Karpas-422 (cell line): ENCODE results near the gene SPOUT1. TPM values are rescaled to one million over a fixed set of nuclear protein-coding genes. Genes with fewer than 3 reads are reported as not detected.
"Not testable (repeated sequence)": the region's sequence is repeated elsewhere in the genome, so short reads cannot be mapped to it uniquely, and the experiment has no call there.

Experiments used
- DNase-seq: peaks from one replicate; pipeline ENCODE4 v3.0.0-alpha.2; 2015
- H2AFZ ChIP-seq: fragments of 200-600 bp; sonication (generic); 2 replicates; pipeline ENCODE4 v1.6.1; 2014; ENCODE audit warnings: antibody characterized with exemption, low read length, mixed read lengths
- H3K27ac ChIP-seq: fragments of 200-600 bp; sonication (generic); 2 replicates; pipeline ENCODE4 v1.5.1; 2014; ENCODE audit warnings: mild to moderate bottlenecking, low read length, moderate library complexity
- H3K27me3 ChIP-seq: fragments of 200-600 bp; sonication (generic); 2 replicates; pipeline ENCODE4 v1.6.1; 2014; ENCODE audit warnings: low read length, mixed read lengths
- H3K36me3 ChIP-seq: fragments of 200-600 bp; sonication (generic); 2 replicates; pipeline ENCODE4 v1.6.1; 2014; ENCODE audit warnings: low read length, mixed read lengths; ENCODE audit not compliant: insufficient read depth
- H3K4me1 ChIP-seq: fragments of 200-600 bp; sonication (generic); 2 replicates; pipeline ENCODE4 v1.6.1; 2014; ENCODE audit warnings: mild to moderate bottlenecking, low read length, mixed read lengths
- H3K4me2 ChIP-seq: fragments of 200-600 bp; sonication (generic); 2 replicates; pipeline ENCODE4 v1.6.1; 2014; ENCODE audit warnings: low read length, low read depth, mild to moderate bottlenecking; ENCODE audit not compliant: poor library complexity, severe bottlenecking
- H3K4me3 ChIP-seq: fragments of 200-600 bp; sonication (generic); 2 replicates; pipeline ENCODE4 v1.5.1; 2014; ENCODE audit warnings: mild to moderate bottlenecking, antibody characterized with exemption, low read length, mixed read lengths
- H3K79me2 ChIP-seq: fragments of 200-600 bp; sonication (generic); 2 replicates; pipeline ENCODE4 v1.6.1; 2014; ENCODE audit warnings: mild to moderate bottlenecking, low read length, mixed read lengths
- H3K9ac ChIP-seq: fragments of 200-600 bp; sonication (generic); 2 replicates; pipeline ENCODE4 v1.6.0; 2014; ENCODE audit warnings: low read length
- H3K9me2 ChIP-seq: fragments of 200-600 bp; sonication (generic), shearing (Covaris generic); replicated peaks from 2 replicates; pipeline ENCODE4 v1.6.0; 2014; ENCODE audit warnings: mild to moderate bottlenecking, low read length, moderate library complexity; ENCODE audit not compliant: insufficient read depth
- H3K9me3 ChIP-seq: fragments of 300-700, 200-600 bp; sonication (generic); 2 replicates; pipeline ENCODE4 v1.6.1; 2014; ENCODE audit warnings: low read length, mixed read lengths
- H4K20me1 ChIP-seq: fragments of 200-600 bp; sonication (generic); 2 replicates; pipeline ENCODE4 v1.6.1; 2014; ENCODE audit warnings: mild to moderate bottlenecking, antibody characterized with exemption, low read length, low read depth; ENCODE audit not compliant: insufficient read depth
- total RNA-seq: library from RNA; depleted of rRNA; stranded (reverse); fragments of >200 nt; shearing (Covaris generic); gene quantifications from 2 replicates; pipeline ENCODE4 v1.2.3, GENCODE V29; 2014; ENCODE audit warnings: low replicate concordance

SPOUT1 gene
- total RNA-seq, 1 experiment from 2014 or later, result 28.6 TPM

GRCh38 chr9:128858476-128858875 lies 28.9 kb upstream of the SPOUT1 start:
- H3K9ac ChIP-seq, H2AFZ ChIP-seq, H4K20me1 ChIP-seq, DNase-seq, H3K4me2 ChIP-seq, H3K27ac ChIP-seq, H3K4me3 ChIP-seq, H3K9me2 ChIP-seq, H3K27me3 ChIP-seq, H3K36me3 ChIP-seq, H3K4me1 ChIP-seq, H3K9me3 ChIP-seq: not testable (repeated sequence)
- peaks cover 49% of the 10 kb centered on the region for H3K79me2 ChIP-seq

DNA sequence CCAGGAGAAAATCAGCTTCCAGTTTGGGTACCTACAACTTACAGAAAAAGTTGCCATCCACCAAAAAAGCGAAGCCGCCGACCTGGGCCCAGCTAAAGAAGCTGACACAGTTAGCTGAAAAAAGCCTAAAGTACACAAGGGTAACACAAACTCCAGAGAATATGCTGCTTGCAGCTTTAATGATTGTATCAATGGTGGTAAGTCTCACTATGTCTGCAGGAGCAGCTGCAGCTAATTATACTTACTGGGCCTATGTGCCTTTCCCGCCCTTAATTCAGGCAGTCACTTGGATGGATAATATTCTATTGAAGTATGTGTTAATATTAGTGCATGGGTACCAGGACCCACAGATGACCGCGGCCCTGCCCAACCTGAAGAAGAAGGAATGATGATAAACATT lies 24.9 kb upstream of the SPOUT1 start:
- H3K27ac ChIP-seq, H3K4me2 ChIP-seq, H3K27me3 ChIP-seq, H3K9me2 ChIP-seq, H3K4me3 ChIP-seq, H3K36me3 ChIP-seq, H3K9ac ChIP-seq, H3K4me1 ChIP-seq, H3K9me3 ChIP-seq, DNase-seq, H2AFZ ChIP-seq, H4K20me1 ChIP-seq: not testable (repeated sequence)
- peaks cover 20% of the 10 kb centered on the region; the same call in 1 of the 2 replicates for H3K79me2 ChIP-seq

GRCh38 chr9:128852646-128853045 lies 23.1 kb upstream of the SPOUT1 start:
- H3K9me2 ChIP-seq, H3K4me2 ChIP-seq, H2AFZ ChIP-seq, H3K9ac ChIP-seq, H3K4me1 ChIP-seq, H4K20me1 ChIP-seq, H3K9me3 ChIP-seq, H3K27ac ChIP-seq, H3K4me3 ChIP-seq, H3K36me3 ChIP-seq, DNase-seq, H3K27me3 ChIP-seq: not testable (repeated sequence)
- H3K79me2 ChIP-seq, result peaks cover 16% of the 10 kb centered on the region; the same call in 1 of the 2 replicates

DNA sequence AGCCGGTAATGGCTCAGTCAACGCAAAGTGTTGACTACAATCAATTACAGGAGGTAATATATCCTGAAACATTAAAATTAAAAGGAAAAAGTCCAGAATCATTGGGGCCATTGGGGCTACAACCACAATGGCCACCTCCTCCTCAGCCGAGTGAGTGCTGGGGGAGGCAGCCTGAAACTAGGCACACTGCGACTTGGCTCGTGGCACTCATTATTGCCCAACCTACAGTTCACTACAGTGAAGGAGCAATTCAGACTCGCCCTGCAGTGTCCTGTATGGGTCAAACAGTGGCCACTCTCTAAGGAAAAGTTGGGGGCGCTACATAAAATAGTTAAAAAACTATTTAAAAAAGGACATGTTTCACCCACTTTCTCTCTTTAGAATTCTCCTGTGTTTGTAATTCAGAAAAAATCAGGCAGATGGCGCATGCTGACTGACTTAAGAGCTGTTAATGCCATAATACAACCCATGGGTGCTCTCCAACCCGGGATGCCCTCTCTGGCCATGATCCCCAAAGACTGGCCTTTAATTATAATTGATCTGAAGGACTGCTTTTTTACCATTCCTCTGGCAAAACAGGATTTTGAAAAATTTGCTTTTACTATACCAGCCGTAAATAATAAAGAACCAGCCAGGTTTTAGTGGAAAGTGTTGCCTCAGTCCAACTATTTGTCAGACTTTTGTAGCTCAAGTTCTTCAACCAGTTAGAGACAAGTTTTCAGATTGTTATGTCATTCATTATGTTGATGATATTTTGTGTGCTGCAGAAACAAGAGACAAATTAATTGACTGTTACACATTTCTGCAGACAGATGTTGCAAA lies 22.4 kb upstream of the SPOUT1 start:
- H2AFZ ChIP-seq, result not testable (repeated sequence)

DNA sequence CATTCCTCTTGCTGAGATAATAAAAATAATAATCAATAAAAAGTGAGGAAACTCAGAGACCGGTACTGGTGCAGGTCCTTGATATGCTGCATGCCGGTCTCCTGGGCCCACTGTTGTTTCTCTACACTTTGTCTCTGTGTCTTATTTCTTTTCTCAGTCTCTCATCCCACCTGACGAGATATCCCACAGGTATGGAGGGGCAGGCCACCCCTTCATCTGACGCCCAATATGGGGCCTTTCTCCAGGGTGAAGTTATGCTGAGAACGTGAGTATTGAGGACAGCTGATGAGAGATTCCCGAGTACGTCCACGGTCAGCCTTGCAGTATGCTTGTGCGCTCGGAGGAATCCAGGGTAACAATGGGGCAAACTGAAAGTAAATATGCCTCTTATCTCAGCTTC lies 21.4 kb upstream of the SPOUT1 start:
- H3K27ac ChIP-seq, H4K20me1 ChIP-seq, H3K9me2 ChIP-seq, H3K9ac ChIP-seq, H3K36me3 ChIP-seq, H3K4me2 ChIP-seq, H3K9me3 ChIP-seq, DNase-seq, H2AFZ ChIP-seq, H3K4me3 ChIP-seq, H3K27me3 ChIP-seq, H3K4me1 ChIP-seq: not testable (repeated sequence)
- peaks cover 27% of the 10 kb centered on the region for H3K79me2 ChIP-seq

More for the DNA sequence above, 22.4 kb upstream of the SPOUT1 start:
- H3K9me2 ChIP-seq, H3K36me3 ChIP-seq, H3K4me3 ChIP-seq, H3K27ac ChIP-seq, H3K4me2 ChIP-seq, H3K9ac ChIP-seq, H3K9me3 ChIP-seq, H3K4me1 ChIP-seq, H3K27me3 ChIP-seq, H4K20me1 ChIP-seq: not testable (repeated sequence)
- peak; percentile 83 for DNase-seq
- peaks cover 21% of the 10 kb centered on the region for H3K79me2 ChIP-seq

- Histone ChIP-seq H3K79me2 (peaks cover 19% of the 10 kb centered on the region), H3K27ac (no peak overlapping the region), H4K20me1 (no peaks in the 10 kb centered on the region), H3K4me2 (no peak overlapping the region), H3K4me3 (no peak overlapping the region), H2AFZ (no peak overlapping the region), H3K4me1 (no peaks in the 10 kb centered on the region), H3K9ac (no peak overlapping the region), H3K36me3 (no peaks in the 10 kb centered on the region), H3K9me2 (no peaks in the 10 kb centered on the region), H3K9me3 (no peaks in the 10 kb centered on the region; the same call in 1 of the 2 replicates), H3K27me3 (no peaks in the 10 kb centered on the region)
- no peak for DNase-seq
These were observed 18.2 kb upstream of the SPOUT1 start for GRCh38 chr9:128847803-128848202.

DNA sequence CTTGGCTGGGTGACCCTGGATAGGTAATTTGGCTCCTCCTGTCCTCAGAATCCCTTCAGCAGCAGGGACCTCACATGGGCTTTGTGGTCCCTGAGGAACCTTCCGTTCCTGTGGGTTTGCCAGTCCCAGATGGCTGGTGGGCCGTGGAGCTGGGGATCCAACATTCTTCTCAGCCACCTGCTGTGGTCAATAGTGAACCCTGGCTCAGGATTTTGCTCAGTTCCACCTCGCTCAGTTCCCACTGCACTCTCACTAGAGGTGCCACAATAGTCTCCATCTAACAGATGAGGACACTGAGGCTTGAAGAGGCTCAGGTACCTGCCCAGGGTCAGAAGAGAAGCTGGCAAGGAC lies 17.1 kb upstream of the SPOUT1 start:
- Histone ChIP-seq H3K4me2 (no peak overlapping the region), H3K79me2 (peaks cover 19% of the 10 kb centered on the region), H2AFZ (no peak overlapping the region), H4K20me1 (no peaks in the 10 kb centered on the region), H3K4me3 (no peak overlapping the region), H3K36me3 (no peaks in the 10 kb centered on the region), H3K27ac (no peak overlapping the region), H3K9me3 (no peaks in the 10 kb centered on the region; the same call in 1 of the 2 replicates), H3K9me2 (no peaks in the 10 kb centered on the region), H3K4me1 (no peaks in the 10 kb centered on the region), H3K27me3 (no peaks in the 10 kb centered on the region), H3K9ac (no peak overlapping the region)
- DNase-seq, result no peak

DNA sequence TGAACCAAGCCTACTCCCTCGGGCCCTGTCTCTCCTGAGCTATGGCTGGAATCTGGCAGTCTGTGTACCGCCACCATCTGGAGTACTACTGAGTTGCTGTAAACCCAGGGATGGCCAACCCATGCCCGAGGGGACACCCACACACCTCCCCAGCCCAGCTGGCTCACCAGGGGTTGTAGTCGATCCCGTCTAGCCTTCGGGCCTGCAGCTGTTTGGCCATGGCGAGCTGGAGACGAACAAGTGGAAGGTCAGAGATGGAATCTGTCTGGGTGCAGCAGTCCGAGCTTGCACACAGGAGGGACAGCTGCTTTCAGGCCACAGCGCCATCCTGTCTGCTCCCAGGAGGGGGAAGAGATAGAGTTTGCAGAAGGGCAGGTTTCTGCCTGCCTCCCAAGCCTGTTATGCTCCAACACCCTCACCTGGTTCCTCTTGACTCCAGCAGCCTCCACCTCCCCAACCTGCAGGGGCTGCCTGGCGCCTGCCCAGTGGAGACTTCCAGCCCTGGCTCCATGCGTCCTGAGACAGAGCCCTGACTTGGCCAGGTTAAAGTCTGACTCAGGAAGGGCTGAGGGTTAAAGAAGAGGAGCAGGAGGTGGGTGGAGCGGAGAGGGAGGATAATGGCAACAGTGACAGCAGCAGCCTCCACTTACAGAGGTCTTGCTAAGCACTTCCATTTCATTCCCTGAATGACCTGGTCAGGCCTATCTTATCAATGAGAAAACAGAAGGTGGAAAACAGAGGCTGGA lies 15.8 kb upstream of the SPOUT1 start:
- no peaks in the 10 kb centered on the region for H3K27me3 ChIP-seq
- H3K36me3 ChIP-seq, result no peaks in the 10 kb centered on the region
- peaks cover 19% of the 10 kb centered on the region for H3K79me2 ChIP-seq
- H3K4me1 ChIP-seq, result no peaks in the 10 kb centered on the region
- H4K20me1 ChIP-seq, result no peaks in the 10 kb centered on the region
- no peak for DNase-seq
- no peak overlapping the region for H2AFZ ChIP-seq
- H3K9ac ChIP-seq, result no peak overlapping the region
- H3K9me2 ChIP-seq, result no peaks in the 10 kb centered on the region
- H3K27ac ChIP-seq, result no peak overlapping the region
- H3K4me3 ChIP-seq, result no peak overlapping the region
- no peaks in the 10 kb centered on the region; the same call in 1 of the 2 replicates for H3K9me3 ChIP-seq
- H3K4me2 ChIP-seq, result no peak overlapping the region
